WTC11 (cell line): ENCODE measurements around the gene FAM50B. TPM values are rescaled to one million over a fixed set of nuclear protein-coding genes. Genes with fewer than 3 reads are reported as not detected.

ENCODE experiments used
- ATAC-seq: fragments of 200-7000 bp; cut with Tn5 transposase; 2 replicates; pipeline ENCODE4 v1.10.0; 2021; ENCODE audit warnings: mild to moderate bottlenecking, moderate library complexity
- Bru-seq: library from RNA; stranded (reverse); fragments of 400-500 nt; gene quantifications from one replicate; lab custom pipeline; 2021; lab: Mats Ljungman, UMichigan
- CTCF ChIA-PET: fragments of 300-600 bp; sonication (Branson Sonifier 250); formaldehyde crosslinking; loops from one replicate; lab custom pipeline; 2021; ENCODE audit warnings: antibody characterized with exemption; lab: Charles Lee
- POLR2A ChIA-PET: fragments of 350-600 bp; sonication (Branson Sonifier 250); formaldehyde crosslinking; loops from one replicate; lab custom pipeline; 2021; ENCODE audit warnings: antibody characterized with exemption; lab: Charles Lee
- DNase-seq: peaks from one replicate; pipeline ENCODE4 v3.0.0; 2021; ENCODE audit warnings: low spot score
- H3K27ac Mint-ChIP-seq: 2 replicates; pipeline ENCODE4 v1.8.0; 2021; ENCODE audit warnings: mixed read lengths
- H3K27me3 Mint-ChIP-seq: 2 replicates; pipeline ENCODE4 v1.8.0; 2021; ENCODE audit warnings: low read depth, mild to moderate bottlenecking, moderate library complexity, mixed read lengths
- H3K36me3 Mint-ChIP-seq: 2 replicates; pipeline ENCODE4 v1.8.0; 2021; ENCODE audit warnings: mixed read lengths
- H3K4me1 Mint-ChIP-seq: 2 replicates; pipeline ENCODE4 v1.8.0; 2022; ENCODE audit warnings: mixed read lengths
- H3K4me3 Mint-ChIP-seq: 2 replicates; pipeline ENCODE4 v1.8.0; 2021; ENCODE audit warnings: mild to moderate bottlenecking, moderate library complexity, mixed read lengths
- H3K9me3 Mint-ChIP-seq: 2 replicates; pipeline ENCODE4 v1.8.0; 2021; ENCODE audit warnings: mixed read lengths
- CBFB ChIP-seq: sonication (generic); formaldehyde crosslinking; IDR thresholded peaks from 2 replicates; pipeline ENCODE4 v1.8.1; 2022; ENCODE audit warnings: mild to moderate bottlenecking, low read depth, missing genetic modification reagents
- CREB1 ChIP-seq: sonication (generic); formaldehyde crosslinking; IDR thresholded peaks from 2 replicates; pipeline ENCODE4 v1.8.0; 2023; ENCODE audit warnings: mild to moderate bottlenecking, missing genetic modification reagents
- CREM ChIP-seq: sonication (generic); formaldehyde crosslinking; IDR thresholded peaks from 2 replicates; pipeline ENCODE4 v1.8.1; 2022; ENCODE audit warnings: mild to moderate bottlenecking, missing genetic modification reagents, moderate library complexity
- ETV6 ChIP-seq: sonication (generic); formaldehyde crosslinking; IDR thresholded peaks from 2 replicates; pipeline ENCODE4 v1.8.1; 2022; ENCODE audit warnings: mild to moderate bottlenecking, missing genetic modification reagents
- FOXK1 ChIP-seq: sonication (generic); formaldehyde crosslinking; IDR thresholded peaks from 2 replicates; pipeline ENCODE4 v1.8.0; 2022; ENCODE audit warnings: mild to moderate bottlenecking, moderate library complexity, missing genetic modification reagents
- FOXP1 ChIP-seq: sonication (generic); formaldehyde crosslinking; IDR thresholded peaks from 2 replicates; pipeline ENCODE4 v1.8.0; 2022; ENCODE audit warnings: missing genetic modification reagents, mild to moderate bottlenecking, moderate library complexity, borderline replicate concordance
- NR3C1 ChIP-seq: sonication (generic); formaldehyde crosslinking; conservative IDR thresholded peaks from 2 replicates; pipeline ENCODE4 v1.8.1; 2023; ENCODE audit warnings: low read depth, mild to moderate bottlenecking, missing genetic modification reagents
- SMAD3 ChIP-seq: sonication (generic); formaldehyde crosslinking; IDR thresholded peaks from 2 replicates; pipeline ENCODE4 v1.8.0; 2022; ENCODE audit warnings: missing genetic modification reagents, mild to moderate bottlenecking, borderline replicate concordance
- SOX15 ChIP-seq: fragments of 250-450 bp; sonication (Bioruptor Pico); IDR thresholded peaks from 2 replicates; pipeline ENCODE4 v1.9.0; 2021; ENCODE audit warnings: mild to moderate bottlenecking
- SP1 ChIP-seq: sonication (generic); formaldehyde crosslinking; conservative IDR thresholded peaks from 2 replicates; pipeline ENCODE4 v1.8.1; 2022; ENCODE audit warnings: missing genetic modification reagents
- TEAD1 ChIP-seq: sonication (generic); formaldehyde crosslinking; IDR thresholded peaks from 2 replicates; pipeline ENCODE4 v1.8.0; 2022; ENCODE audit warnings: mild to moderate bottlenecking, missing genetic modification reagents
- TP53 ChIP-seq: sonication (generic); formaldehyde crosslinking; IDR thresholded peaks from 2 replicates; pipeline ENCODE4 v1.8.1; 2023; ENCODE audit warnings: mild to moderate bottlenecking, missing genetic modification reagents
- ZBTB21 ChIP-seq: sonication (generic); formaldehyde crosslinking; IDR thresholded peaks from 2 replicates; pipeline ENCODE4 v1.8.1; 2023; ENCODE audit warnings: mild to moderate bottlenecking, missing genetic modification reagents, borderline replicate concordance
- ZNF121 ChIP-seq: sonication (generic); formaldehyde crosslinking; IDR thresholded peaks from 2 replicates; pipeline ENCODE4 v1.8.0; 2023; ENCODE audit warnings: missing genetic modification reagents
- ZNF138 ChIP-seq: sonication (generic); formaldehyde crosslinking; conservative IDR thresholded peaks from 2 replicates; pipeline ENCODE4 v1.8.1; 2022; ENCODE audit warnings: mild to moderate bottlenecking, moderate library complexity, missing genetic modification reagents
- ZNF416 ChIP-seq: fragments of 250-450 bp; sonication (Bioruptor Pico); IDR thresholded peaks from 2 replicates; pipeline ENCODE4 v1.9.0; 2021; ENCODE audit warnings: mild to moderate bottlenecking, inconsistent platforms
- long read RNA-seq, 3 experiments: library from RNA in 1 of 3; library from capped mRNA in 1 of 3; library from polyadenylated mRNA in 1 of 3; unstranded in 2 of 3; stranded (forward) in 1 of 3; transcript quantifications; one replicate each; pipeline ENCODE4 v2.0.0, GENCODE V29; 2021
- total RNA-seq: library from RNA; stranded (reverse); gene quantifications from 3 replicates; pipeline ENCODE4 v1.2.3, GENCODE V29; 2021
- TF ChIP-seq, protein P1 (sequence below): sonication (generic); formaldehyde crosslinking; IDR thresholded peaks from 2 replicates; pipeline ENCODE4 v1.8.0; 2023; ENCODE audit warnings: mild to moderate bottlenecking, missing genetic modification reagents
- TF ChIP-seq, protein P2 (sequence below): sonication (generic); formaldehyde crosslinking; IDR thresholded peaks from 2 replicates; pipeline ENCODE4 v1.8.1; 2023; ENCODE audit warnings: mild to moderate bottlenecking, moderate library complexity, missing genetic modification reagents
- TF ChIP-seq, protein P3 (sequence below): sonication (generic); formaldehyde crosslinking; IDR thresholded peaks from 2 replicates; pipeline ENCODE4 v1.8.0; 2022; ENCODE audit warnings: mild to moderate bottlenecking, missing genetic modification reagents
- TF ChIP-seq, protein P4 (sequence below): sonication (generic); formaldehyde crosslinking; IDR thresholded peaks from 2 replicates; pipeline ENCODE4 v1.8.1; 2022; ENCODE audit warnings: mild to moderate bottlenecking, moderate library complexity, missing genetic modification reagents
- TF ChIP-seq, protein P5 (sequence below): sonication (generic); formaldehyde crosslinking; IDR thresholded peaks from 2 replicates; pipeline ENCODE4 v1.8.0; 2022; ENCODE audit warnings: mild to moderate bottlenecking, missing genetic modification reagents
- TF ChIP-seq, protein P6 (sequence below): sonication (generic); formaldehyde crosslinking; conservative IDR thresholded peaks from 2 replicates; pipeline ENCODE4 v1.8.1; 2023; ENCODE audit warnings: mild to moderate bottlenecking, low read depth, missing genetic modification reagents, moderate library complexity

FAM50B gene, protein sequence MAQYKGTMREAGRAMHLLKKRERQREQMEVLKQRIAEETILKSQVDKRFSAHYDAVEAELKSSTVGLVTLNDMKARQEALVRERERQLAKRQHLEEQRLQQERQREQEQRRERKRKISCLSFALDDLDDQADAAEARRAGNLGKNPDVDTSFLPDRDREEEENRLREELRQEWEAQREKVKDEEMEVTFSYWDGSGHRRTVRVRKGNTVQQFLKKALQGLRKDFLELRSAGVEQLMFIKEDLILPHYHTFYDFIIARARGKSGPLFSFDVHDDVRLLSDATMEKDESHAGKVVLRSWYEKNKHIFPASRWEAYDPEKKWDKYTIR
- total RNA-seq (2.1 to 3.6 TPM (median 3.3 TPM) in 3 replicates), Bru-seq, nascent RNA (percentile 65 among the genes with signal in this experiment)
- long read RNA-seq, experiment 1, transcript FAM50B-203 (2 exons, 1,643 nt): major isoform, 12 of 19 reads
- long read RNA-seq, experiment 1, transcript FAM50B-202 (1 exons, 1,935 nt): minor isoform, 7 of 19 reads
- long read RNA-seq, experiment 1, partial matches to known transcripts: 0 of 19 reads
- long read RNA-seq, experiment 1, other reads (novel, unspliced or antisense): 0 of 19 reads
- long read RNA-seq, experiment 2, transcript FAM50B-202 (1 exons, 1,935 nt): major isoform, 5 of 8 reads
- long read RNA-seq, experiment 2, partial matches to known transcripts: 0 of 8 reads
- long read RNA-seq, experiment 2, other reads (novel, unspliced or antisense): 0 of 8 reads
- long read RNA-seq, experiment 3, partial matches to known transcripts: 0 of 2 reads
- long read RNA-seq, experiment 3, other reads (novel, unspliced or antisense): 0 of 2 reads

DNA sequence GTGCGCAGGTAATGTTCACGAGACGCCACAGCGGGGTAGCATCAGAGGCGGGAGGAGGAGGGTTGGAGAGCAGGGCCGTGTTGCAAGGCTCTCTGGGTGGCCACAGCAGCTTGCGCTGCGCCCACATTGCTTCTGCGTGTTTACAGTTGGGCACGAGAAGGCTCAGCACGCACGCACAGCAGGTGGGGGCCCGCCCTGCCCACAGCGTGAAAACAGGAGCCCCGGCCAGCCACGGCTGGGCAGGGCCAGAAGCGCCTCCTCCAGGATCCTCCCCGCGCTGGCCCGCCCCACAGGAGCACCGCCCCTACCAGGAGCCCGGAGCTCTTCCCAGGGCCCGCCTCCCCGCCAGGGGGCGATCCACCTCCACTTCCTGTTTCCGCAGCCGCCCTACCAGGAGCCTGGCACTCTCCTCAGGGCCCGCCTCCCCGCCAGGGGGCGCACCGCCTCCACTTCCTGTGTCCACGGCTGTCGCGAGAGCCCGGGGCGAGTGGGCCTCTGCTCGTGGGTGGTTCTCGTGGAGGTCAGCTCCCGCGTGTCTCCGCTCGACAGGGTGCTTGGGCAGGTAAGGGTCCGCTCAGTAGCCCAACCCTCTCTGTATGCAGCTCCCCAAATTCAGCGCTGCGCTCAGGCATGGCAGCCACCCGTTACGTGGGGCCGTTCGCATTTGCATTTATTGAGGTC, at the start of gene FAM50B:
TSS of gene FAM50B (plus strand) at position 449 of the 681 bp plus-strand sequence. CDS start 439 bp downstream, outside the sequence.
- DNase-seq: peak; percentile 98
- ChIA-PET POLR2A (interaction anchor here (0.5 to 1.5 kb wide), 6 partner anchors 35 to 1405 kb away, joined by 3 to 5 read pairs (median 3); a partner anchor contains a TSS), CTCF (interaction anchor here (0.5 to 7.4 kb wide), 132 partner anchors 8 to 1057 kb away, joined by 3 to 221 read pairs (median 6); partner anchors contain the start of genes ECI2 and PXDC1)
- Mint-ChIP-seq H3K36me3 (no peaks in the 10 kb centered on the region), H3K27ac (no peak within 1 kb of the TSS), H3K4me1 (peaks cover 9% of the 10 kb centered on the region), H3K9me3 (no peaks in the 10 kb centered on the region), H3K27me3 (peaks cover 6% of the 10 kb centered on the region), H3K4me3 (peak within 1 kb of the TSS; percentile 80)
- peak; percentile 98 for ATAC-seq
- peak; percentile 52; the same call in 1 of the 2 replicates for TF ChIP-seq FOXP1
- no peak for TF ChIP-seq ZNF416
- TF ChIP-seq TP53 (CRISPR knock-in tag): peak; percentile 55; the same call in 1 of the 2 replicates
- TF ChIP-seq SMAD3 (CRISPR knock-in tag): no peak
- TF ChIP-seq, protein P1, sequence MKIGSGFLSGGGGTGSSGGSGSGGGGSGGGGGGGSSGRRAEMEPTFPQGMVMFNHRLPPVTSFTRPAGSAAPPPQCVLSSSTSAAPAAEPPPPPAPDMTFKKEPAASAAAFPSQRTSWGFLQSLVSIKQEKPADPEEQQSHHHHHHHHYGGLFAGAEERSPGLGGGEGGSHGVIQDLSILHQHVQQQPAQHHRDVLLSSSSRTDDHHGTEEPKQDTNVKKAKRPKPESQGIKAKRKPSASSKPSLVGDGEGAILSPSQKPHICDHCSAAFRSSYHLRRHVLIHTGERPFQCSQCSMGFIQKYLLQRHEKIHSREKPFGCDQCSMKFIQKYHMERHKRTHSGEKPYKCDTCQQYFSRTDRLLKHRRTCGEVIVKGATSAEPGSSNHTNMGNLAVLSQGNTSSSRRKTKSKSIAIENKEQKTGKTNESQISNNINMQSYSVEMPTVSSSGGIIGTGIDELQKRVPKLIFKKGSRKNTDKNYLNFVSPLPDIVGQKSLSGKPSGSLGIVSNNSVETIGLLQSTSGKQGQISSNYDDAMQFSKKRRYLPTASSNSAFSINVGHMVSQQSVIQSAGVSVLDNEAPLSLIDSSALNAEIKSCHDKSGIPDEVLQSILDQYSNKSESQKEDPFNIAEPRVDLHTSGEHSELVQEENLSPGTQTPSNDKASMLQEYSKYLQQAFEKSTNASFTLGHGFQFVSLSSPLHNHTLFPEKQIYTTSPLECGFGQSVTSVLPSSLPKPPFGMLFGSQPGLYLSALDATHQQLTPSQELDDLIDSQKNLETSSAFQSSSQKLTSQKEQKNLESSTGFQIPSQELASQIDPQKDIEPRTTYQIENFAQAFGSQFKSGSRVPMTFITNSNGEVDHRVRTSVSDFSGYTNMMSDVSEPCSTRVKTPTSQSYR (CRISPR knock-in tag): 0 out of 2 replicates have a peak, but pooled peaks have one; percentile 40
- peak; percentile 76; the same call in 1 of the 2 replicates for TF ChIP-seq TEAD1 (CRISPR knock-in tag)
- no peak for TF ChIP-seq CREM (CRISPR knock-in tag)
- TF ChIP-seq, protein P2, sequence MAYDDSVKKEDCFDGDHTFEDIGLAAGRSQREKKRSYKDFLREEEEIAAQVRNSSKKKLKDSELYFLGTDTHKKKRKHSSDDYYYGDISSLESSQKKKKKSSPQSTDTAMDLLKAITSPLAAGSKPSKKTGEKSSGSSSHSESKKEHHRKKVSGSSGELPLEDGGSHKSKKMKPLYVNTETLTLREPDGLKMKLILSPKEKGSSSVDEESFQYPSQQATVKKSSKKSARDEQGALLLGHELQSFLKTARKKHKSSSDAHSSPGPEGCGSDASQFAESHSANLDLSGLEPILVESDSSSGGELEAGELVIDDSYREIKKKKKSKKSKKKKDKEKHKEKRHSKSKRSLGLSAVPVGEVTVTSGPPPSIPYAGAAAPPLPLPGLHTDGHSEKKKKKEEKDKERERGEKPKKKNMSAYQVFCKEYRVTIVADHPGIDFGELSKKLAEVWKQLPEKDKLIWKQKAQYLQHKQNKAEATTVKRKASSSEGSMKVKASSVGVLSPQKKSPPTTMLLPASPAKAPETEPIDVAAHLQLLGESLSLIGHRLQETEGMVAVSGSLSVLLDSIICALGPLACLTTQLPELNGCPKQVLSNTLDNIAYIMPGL: peak; percentile 96
- TF ChIP-seq, protein P3, sequence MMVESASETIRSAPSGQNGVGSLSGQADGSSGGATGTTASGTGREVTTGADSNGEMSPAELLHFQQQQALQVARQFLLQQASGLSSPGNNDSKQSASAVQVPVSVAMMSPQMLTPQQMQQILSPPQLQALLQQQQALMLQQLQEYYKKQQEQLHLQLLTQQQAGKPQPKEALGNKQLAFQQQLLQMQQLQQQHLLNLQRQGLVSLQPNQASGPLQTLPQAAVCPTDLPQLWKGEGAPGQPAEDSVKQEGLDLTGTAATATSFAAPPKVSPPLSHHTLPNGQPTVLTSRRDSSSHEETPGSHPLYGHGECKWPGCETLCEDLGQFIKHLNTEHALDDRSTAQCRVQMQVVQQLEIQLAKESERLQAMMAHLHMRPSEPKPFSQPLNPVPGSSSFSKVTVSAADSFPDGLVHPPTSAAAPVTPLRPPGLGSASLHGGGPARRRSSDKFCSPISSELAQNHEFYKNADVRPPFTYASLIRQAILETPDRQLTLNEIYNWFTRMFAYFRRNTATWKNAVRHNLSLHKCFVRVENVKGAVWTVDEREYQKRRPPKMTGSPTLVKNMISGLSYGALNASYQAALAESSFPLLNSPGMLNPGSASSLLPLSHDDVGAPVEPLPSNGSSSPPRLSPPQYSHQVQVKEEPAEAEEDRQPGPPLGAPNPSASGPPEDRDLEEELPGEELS (CRISPR knock-in tag): 0 out of 2 replicates have a peak, but pooled peaks have one; percentile 62
- peak; percentile 91 for TF ChIP-seq SP1 (CRISPR knock-in tag)
- TF ChIP-seq, protein P4, sequence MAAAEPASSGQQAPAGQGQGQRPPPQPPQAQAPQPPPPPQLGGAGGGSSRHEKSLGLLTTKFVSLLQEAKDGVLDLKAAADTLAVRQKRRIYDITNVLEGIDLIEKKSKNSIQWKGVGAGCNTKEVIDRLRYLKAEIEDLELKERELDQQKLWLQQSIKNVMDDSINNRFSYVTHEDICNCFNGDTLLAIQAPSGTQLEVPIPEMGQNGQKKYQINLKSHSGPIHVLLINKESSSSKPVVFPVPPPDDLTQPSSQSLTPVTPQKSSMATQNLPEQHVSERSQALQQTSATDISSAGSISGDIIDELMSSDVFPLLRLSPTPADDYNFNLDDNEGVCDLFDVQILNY (CRISPR knock-in tag): no peak
- TF ChIP-seq NR3C1 (CRISPR knock-in tag): peak; percentile 91; the same call in 1 of the 2 replicates
- peak; percentile 82; the same call in 1 of the 2 replicates for TF ChIP-seq ZNF138
- TF ChIP-seq ETV6 (CRISPR knock-in tag): peak; percentile 68; the same call in 1 of the 2 replicates
- peak; percentile 89; the same call in 1 of the 2 replicates for TF ChIP-seq CBFB (CRISPR knock-in tag)
- TF ChIP-seq, protein P5, sequence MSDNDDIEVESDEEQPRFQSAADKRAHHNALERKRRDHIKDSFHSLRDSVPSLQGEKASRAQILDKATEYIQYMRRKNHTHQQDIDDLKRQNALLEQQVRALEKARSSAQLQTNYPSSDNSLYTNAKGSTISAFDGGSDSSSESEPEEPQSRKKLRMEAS (CRISPR knock-in tag): peak; percentile 61; the same call in 1 of the 2 replicates
- peak; percentile 79; the same call in 1 of the 2 replicates for TF ChIP-seq ZBTB21 (CRISPR knock-in tag)
- TF ChIP-seq CREB1: 0 out of 2 replicates have a peak, but pooled peaks have one; percentile 14
- no peak for TF ChIP-seq SOX15
- TF ChIP-seq, protein P6, sequence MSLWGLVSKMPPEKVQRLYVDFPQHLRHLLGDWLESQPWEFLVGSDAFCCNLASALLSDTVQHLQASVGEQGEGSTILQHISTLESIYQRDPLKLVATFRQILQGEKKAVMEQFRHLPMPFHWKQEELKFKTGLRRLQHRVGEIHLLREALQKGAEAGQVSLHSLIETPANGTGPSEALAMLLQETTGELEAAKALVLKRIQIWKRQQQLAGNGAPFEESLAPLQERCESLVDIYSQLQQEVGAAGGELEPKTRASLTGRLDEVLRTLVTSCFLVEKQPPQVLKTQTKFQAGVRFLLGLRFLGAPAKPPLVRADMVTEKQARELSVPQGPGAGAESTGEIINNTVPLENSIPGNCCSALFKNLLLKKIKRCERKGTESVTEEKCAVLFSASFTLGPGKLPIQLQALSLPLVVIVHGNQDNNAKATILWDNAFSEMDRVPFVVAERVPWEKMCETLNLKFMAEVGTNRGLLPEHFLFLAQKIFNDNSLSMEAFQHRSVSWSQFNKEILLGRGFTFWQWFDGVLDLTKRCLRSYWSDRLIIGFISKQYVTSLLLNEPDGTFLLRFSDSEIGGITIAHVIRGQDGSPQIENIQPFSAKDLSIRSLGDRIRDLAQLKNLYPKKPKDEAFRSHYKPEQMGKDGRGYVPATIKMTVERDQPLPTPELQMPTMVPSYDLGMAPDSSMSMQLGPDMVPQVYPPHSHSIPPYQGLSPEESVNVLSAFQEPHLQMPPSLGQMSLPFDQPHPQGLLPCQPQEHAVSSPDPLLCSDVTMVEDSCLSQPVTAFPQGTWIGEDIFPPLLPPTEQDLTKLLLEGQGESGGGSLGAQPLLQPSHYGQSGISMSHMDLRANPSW (CRISPR knock-in tag): no peak
- peak; percentile 23; the same call in 1 of the 2 replicates for TF ChIP-seq ZNF121
- TF ChIP-seq FOXK1 (CRISPR knock-in tag): peak; percentile 86
